Activated naive CD4-positive, alpha-beta T cell treated with anti-CD3 and anti-CD28 coated beads for 36 hours (primary cell): ENCODE results near the gene ETV6. TPM values are rescaled to one million over a fixed set of nuclear protein-coding genes. Genes with fewer than 3 reads are reported as not detected.
"Not testable (repeated sequence)": the region's sequence is repeated elsewhere in the genome, so short reads cannot be mapped to it uniquely, and the experiment has no call there.

Experiments
- CTCF ChIA-PET: fragments of 350-600 bp; sonication (Branson Sonifier 250); formaldehyde crosslinking; loops from one replicate; lab custom pipeline; 2021; ENCODE audit warnings: antibody characterized with exemption; lab: Charles Lee
- DNase-seq: peaks from one replicate; pipeline ENCODE4 v3.0.0-alpha.2; 2020
- H3K27ac Mint-ChIP-seq: one replicate; pipeline ENCODE4 v1.8.0; 2021; ENCODE audit warnings: mild to moderate bottlenecking, mixed read lengths
- H3K27me3 Mint-ChIP-seq: one replicate; pipeline ENCODE4 v1.8.0; 2021; ENCODE audit warnings: low read depth, mixed read lengths
- H3K36me3 Mint-ChIP-seq: one replicate; pipeline ENCODE4 v1.8.0; 2021; ENCODE audit warnings: low read depth, mixed read lengths
- H3K4me1 Mint-ChIP-seq: one replicate; pipeline ENCODE4 v1.8.0; 2021; ENCODE audit warnings: low read depth, mixed read lengths
- H3K4me3 Mint-ChIP-seq: one replicate; pipeline ENCODE4 v1.8.0; 2021; ENCODE audit warnings: mild to moderate bottlenecking, moderate library complexity, mixed read lengths
- H3K9me3 Mint-ChIP-seq: one replicate; pipeline ENCODE4 v1.8.0; 2021; ENCODE audit warnings: mixed read lengths
- intact Hi-C: fragments of 100-400 bp; cut with micrococcal nuclease; formaldehyde crosslinking; loops from one replicate; pipeline ENCODE4 v1.15.1; 2023
- total RNA-seq, 2 experiments: library from RNA; stranded (reverse); gene quantifications; one replicate each; pipeline ENCODE4 v1.2.3, GENCODE V29; 2021

The ETV6 gene
- total RNA-seq, 2 experiments from 2014 or later, result 48.1 to 48.6 TPM

- H3K4me3 Mint-ChIP-seq, H3K27ac Mint-ChIP-seq, H3K27me3 Mint-ChIP-seq, H3K4me1 Mint-ChIP-seq, DNase-seq, intact Hi-C loops, H3K36me3 Mint-ChIP-seq, H3K9me3 Mint-ChIP-seq: not testable (repeated sequence)
- CTCF ChIA-PET, result interaction anchor here (1.0 kb wide), 1 partner anchor 405 kb away, joined by 3 read pairs; no protein-coding TSS in a partner anchor
Observed at GRCh38 chr12:11627709-11628108, 21.8 kb upstream of the ETV6 start.

DNA sequence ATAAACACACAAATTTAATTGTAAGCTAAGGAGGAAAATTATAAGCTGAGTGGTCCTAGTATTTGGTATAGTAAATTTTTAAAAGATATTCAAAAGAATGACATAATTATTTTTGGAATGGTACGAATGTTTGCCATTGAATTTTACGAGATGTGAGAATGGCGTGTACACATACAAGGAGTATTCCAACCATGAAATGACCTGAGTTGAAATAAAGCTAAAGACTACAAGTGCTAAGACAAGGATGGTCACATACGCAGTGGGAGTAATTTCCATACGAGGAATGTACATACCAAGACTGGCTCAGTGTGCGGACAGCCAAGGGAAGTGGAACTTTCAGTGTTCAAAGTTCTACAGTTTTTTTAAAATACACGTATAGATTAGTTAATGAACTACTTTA lies 21.1 kb upstream of the ETV6 start:
- no peak for DNase-seq
- H3K27ac Mint-ChIP-seq, result no peak overlapping the region
- CTCF ChIA-PET, result interaction anchor here (0.6 to 1.0 kb wide), 3 partner anchors 49 to 404 kb away, joined by 3 to 4 read pairs (median 3); no protein-coding TSS in a partner anchor

GRCh38 chr12:11630046-11630706 lies 19.3 kb upstream of the ETV6 start:
- intact Hi-C loops, result no loop called here
- Mint-ChIP-seq H3K4me3 (no peak overlapping the region), H3K27me3 (no peaks in the 10 kb centered on the region), H3K9me3 (peaks cover under 1% of the 10 kb centered on the region), H3K36me3 (no peaks in the 10 kb centered on the region), H3K4me1 (no peaks in the 10 kb centered on the region), H3K27ac (no peak overlapping the region)
- CTCF ChIA-PET, result interaction anchor here (1.1 kb wide), 1 partner anchor 9 kb away, joined by 3 read pairs; no protein-coding TSS in a partner anchor
- no peak for DNase-seq

More for the DNA sequence above, 21.1 kb upstream of the ETV6 start:
- H3K4me1 Mint-ChIP-seq, result no peaks in the 10 kb centered on the region
- H3K4me3 Mint-ChIP-seq, result no peak overlapping the region
- H3K9me3 Mint-ChIP-seq, result no peaks in the 10 kb centered on the region
- H3K36me3 Mint-ChIP-seq, result no peaks in the 10 kb centered on the region
- no peaks in the 10 kb centered on the region for H3K27me3 Mint-ChIP-seq
- intact Hi-C loops, result no loop called here

DNA sequence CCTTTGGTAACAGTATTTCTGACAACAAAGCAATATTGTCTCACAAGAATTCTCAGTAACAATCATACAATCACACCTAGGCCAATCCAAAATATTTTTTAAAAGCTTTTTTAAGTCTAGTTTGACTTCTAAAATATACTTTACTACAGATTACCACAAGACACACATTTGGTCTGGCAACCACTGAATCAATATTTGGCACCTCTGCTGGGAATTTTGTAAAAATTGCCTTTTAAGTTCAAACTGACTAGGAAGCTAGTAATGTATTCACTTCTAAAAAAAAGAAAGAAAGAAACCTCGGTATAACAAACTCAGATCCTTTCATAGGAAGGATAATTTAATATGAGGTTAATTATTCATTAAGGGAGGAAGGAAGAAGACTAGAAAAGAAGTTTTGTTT lies 18.2 kb upstream of the ETV6 start:
- CTCF ChIA-PET, result interaction anchor here (0.7 to 0.8 kb wide), 3 partner anchors 132 to 372 kb away, joined by 3 to 4 read pairs (median 3); no protein-coding TSS in a partner anchor
- Mint-ChIP-seq H3K4me1 (no peaks in the 10 kb centered on the region), H3K36me3 (no peaks in the 10 kb centered on the region), H3K27ac (no peak overlapping the region), H3K9me3 (peaks cover 6% of the 10 kb centered on the region), H3K4me3 (no peak overlapping the region), H3K27me3 (no peaks in the 10 kb centered on the region)
- no peak for DNase-seq
- intact Hi-C loops, result no loop called here

GRCh38 chr12:11631881-11632280 lies 17.6 kb upstream of the ETV6 start:
- H3K36me3 Mint-ChIP-seq, intact Hi-C loops, DNase-seq, H3K4me3 Mint-ChIP-seq, H3K9me3 Mint-ChIP-seq, H3K27me3 Mint-ChIP-seq, H3K27ac Mint-ChIP-seq, H3K4me1 Mint-ChIP-seq: not testable (repeated sequence)
- CTCF ChIA-PET, result interaction anchor here (0.7 to 0.8 kb wide), 3 partner anchors 132 to 439 kb away, joined by 3 to 4 read pairs (median 4); no protein-coding TSS in a partner anchor

DNA sequence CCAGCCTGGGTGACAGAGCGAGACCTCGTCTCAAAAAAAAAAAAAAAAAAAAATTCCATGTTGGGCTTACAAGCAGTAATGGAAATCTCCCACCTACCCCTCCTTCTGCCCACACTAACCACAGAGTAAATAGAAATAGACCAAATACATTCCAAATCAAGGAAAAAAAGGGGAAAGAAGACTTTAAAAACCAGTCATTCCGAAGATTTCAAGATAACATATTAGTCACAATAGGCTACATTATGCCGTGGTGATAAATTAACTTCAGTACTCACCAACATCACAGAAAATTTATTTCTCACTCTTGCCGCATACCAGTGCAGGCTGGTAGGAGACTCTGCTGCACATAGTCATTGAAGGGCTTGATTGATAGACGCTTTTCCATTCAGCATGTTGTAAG lies 15.5 kb upstream of the ETV6 start:
- H3K4me1 Mint-ChIP-seq, result no peaks in the 10 kb centered on the region
- H3K4me3 Mint-ChIP-seq, result no peak overlapping the region
- CTCF ChIA-PET, result no interaction called here
- H3K27me3 Mint-ChIP-seq, result no peaks in the 10 kb centered on the region
- peaks cover 7% of the 10 kb centered on the region for H3K9me3 Mint-ChIP-seq
- no peak for DNase-seq
- H3K27ac Mint-ChIP-seq, result no peak overlapping the region
- H3K36me3 Mint-ChIP-seq, result no peaks in the 10 kb centered on the region
- intact Hi-C loops, result no loop called here

GRCh38 chr12:11635341-11635740 lies 14.1 kb upstream of the ETV6 start:
- no peak overlapping the region for H3K27ac Mint-ChIP-seq
- H3K4me3 Mint-ChIP-seq, result no peak overlapping the region
- no peaks in the 10 kb centered on the region for H3K27me3 Mint-ChIP-seq
- H3K4me1 Mint-ChIP-seq, result peaks cover 4% of the 10 kb centered on the region
- H3K9me3 Mint-ChIP-seq, result peaks cover 7% of the 10 kb centered on the region
- no peaks in the 10 kb centered on the region for H3K36me3 Mint-ChIP-seq
- DNase-seq, result no peak
- CTCF ChIA-PET, result no interaction called here
- intact Hi-C loops, result no loop called here

GRCh38 chr12:11638315-11638916 lies 11.1 kb upstream of the ETV6 start:
- peaks cover 4% of the 10 kb centered on the region for H3K4me1 Mint-ChIP-seq
- peaks cover 7% of the 10 kb centered on the region for H3K9me3 Mint-ChIP-seq
- H3K36me3 Mint-ChIP-seq, result no peaks in the 10 kb centered on the region
- CTCF ChIA-PET, result interaction anchor here (1.0 kb wide), 1 partner anchor 13 kb away, joined by 3 read pairs; no protein-coding TSS in a partner anchor
- H3K4me3 Mint-ChIP-seq, result no peak overlapping the region
- DNase-seq, result no peak
- intact Hi-C loops, result no loop called here
- H3K27me3 Mint-ChIP-seq, result no peaks in the 10 kb centered on the region
- H3K27ac Mint-ChIP-seq, result no peak overlapping the region

DNA sequence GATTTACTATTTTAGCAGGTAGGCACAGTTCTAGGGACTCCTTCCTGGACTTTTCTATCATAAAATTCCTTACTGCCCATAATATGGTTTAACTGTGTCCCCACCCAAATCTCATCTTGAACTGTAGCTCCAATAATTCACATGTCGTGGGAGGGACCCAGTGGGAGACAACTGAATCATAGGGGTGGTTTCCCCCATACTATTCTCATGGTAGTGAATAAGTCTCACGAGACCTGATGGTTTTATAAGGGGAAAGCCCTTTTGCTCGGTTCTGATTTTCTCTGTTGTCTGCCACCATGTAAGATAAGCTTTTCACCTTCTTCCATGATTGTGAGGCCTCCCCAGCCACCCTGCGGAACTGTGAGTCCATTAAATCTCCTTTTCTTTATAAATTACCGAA lies 10.0 kb upstream of the ETV6 start:
- no peak overlapping the region for H3K27ac Mint-ChIP-seq
- peaks cover 7% of the 10 kb centered on the region for H3K9me3 Mint-ChIP-seq
- intact Hi-C loops, result no loop called here
- CTCF ChIA-PET, result interaction anchor here (1.0 kb wide), 1 partner anchor 14 kb away, joined by 3 read pairs; no protein-coding TSS in a partner anchor
- H3K27me3 Mint-ChIP-seq, result no peaks in the 10 kb centered on the region
- H3K4me3 Mint-ChIP-seq, result no peak overlapping the region
- no peak for DNase-seq
- H3K4me1 Mint-ChIP-seq, result peaks cover 4% of the 10 kb centered on the region
- H3K36me3 Mint-ChIP-seq, result no peaks in the 10 kb centered on the region

DNA sequence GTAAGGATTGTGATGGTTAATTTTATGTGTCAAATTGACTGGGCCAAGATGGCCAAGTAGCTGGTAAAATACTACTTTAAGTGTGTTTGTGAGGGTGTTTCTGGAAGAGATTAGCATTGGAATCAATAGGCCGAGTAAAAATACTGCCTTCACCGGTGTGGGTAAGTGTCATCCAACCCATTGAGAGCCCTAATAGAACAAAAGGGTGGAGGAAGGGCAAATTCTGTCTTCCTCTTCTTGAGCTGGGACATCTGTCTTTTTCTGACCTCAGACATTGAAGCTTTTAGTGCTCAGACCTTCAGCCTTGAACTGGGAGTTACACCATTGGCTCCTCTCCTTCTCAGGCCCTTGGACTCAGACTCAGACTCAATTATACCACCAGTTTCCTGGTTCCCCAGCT lies 8.0 kb upstream of the ETV6 start:
- intact Hi-C loops, result no loop called here
- Mint-ChIP-seq H3K9me3 (no peaks in the 10 kb centered on the region), H3K27me3 (no peaks in the 10 kb centered on the region), H3K4me1 (peaks cover 4% of the 10 kb centered on the region), H3K27ac (no peak overlapping the region), H3K36me3 (no peaks in the 10 kb centered on the region), H3K4me3 (no peak overlapping the region)
- no peak for DNase-seq
- CTCF ChIA-PET, result interaction anchor here (0.8 kb wide), 1 partner anchor 263 kb away, joined by 5 read pairs; no protein-coding TSS in a partner anchor

DNA sequence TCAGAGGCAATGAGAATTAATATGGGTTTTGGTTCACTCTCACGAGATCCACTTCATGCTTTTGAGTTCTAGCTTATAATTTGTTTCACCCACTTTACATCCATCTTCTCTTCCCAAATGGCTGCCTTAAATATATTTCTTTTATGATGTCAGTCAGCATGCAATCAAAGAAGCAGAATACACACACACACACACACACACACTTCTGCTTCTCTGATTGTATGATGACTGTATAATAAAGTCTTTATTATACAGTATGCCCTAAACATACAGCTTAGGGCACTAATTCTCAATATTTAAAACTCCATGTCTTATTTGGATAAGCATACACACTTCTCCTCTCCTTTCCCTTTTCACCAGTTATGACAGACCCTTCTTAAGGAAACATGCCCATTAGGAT lies 6.7 kb upstream of the ETV6 start:
- H3K9me3 Mint-ChIP-seq, result no peaks in the 10 kb centered on the region
- intact Hi-C loops, result no loop called here
- CTCF ChIA-PET, result no interaction called here
- H3K4me1 Mint-ChIP-seq, result peaks cover 9% of the 10 kb centered on the region
- no peak overlapping the region for H3K27ac Mint-ChIP-seq
- H3K36me3 Mint-ChIP-seq, result no peaks in the 10 kb centered on the region
- H3K27me3 Mint-ChIP-seq, result no peaks in the 10 kb centered on the region
- no peak overlapping the region for H3K4me3 Mint-ChIP-seq
- no peak for DNase-seq

DNA sequence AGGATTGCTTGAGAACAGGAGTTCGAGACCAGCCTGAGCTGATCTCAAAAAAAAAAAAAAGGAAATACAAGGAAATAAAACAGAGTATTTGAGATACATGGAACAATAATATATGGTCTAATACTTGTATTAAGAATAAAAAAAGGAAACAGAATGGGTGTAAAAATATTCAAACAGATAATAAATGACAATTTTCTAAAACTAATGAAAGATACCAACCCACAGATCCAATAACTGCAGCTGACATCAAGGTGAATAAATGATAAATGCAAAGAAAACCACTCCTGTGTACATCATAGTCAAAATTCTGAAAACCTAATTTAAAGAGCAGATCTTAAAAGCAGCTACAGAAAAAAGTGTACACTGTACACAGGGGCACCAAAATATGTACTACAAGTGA lies 4.1 kb upstream of the ETV6 start:
- Mint-ChIP-seq H3K27me3 (no peaks in the 10 kb centered on the region), H3K36me3 (peaks cover under 1% of the 10 kb centered on the region), H3K4me3 (no peak overlapping the region), H3K27ac (no peak overlapping the region), H3K4me1 (peaks cover 10% of the 10 kb centered on the region), H3K9me3 (no peaks in the 10 kb centered on the region)
- CTCF ChIA-PET, result interaction anchor here (0.6 to 1.7 kb wide), 3 partner anchors 23 to 225 kb away, joined by 3 read pairs; no protein-coding TSS in a partner anchor
- DNase-seq, result no peak
- intact Hi-C loops, result no loop called here
